NCI-H1417 treated with DMSO at 0.1 percent for 48 hours (cell line): Measurements from ENCODE around the gene PHRF1.
"Not testable (repeated sequence)": the region's sequence is repeated elsewhere in the genome, so short reads cannot be mapped to it uniquely, and the experiment has no call there.

Experiments used
- DNase-seq: peaks from one replicate; lab custom pipeline; 2025; lab: John Stamatoyannopoulos, UW

Gene PHRF1

DNA sequence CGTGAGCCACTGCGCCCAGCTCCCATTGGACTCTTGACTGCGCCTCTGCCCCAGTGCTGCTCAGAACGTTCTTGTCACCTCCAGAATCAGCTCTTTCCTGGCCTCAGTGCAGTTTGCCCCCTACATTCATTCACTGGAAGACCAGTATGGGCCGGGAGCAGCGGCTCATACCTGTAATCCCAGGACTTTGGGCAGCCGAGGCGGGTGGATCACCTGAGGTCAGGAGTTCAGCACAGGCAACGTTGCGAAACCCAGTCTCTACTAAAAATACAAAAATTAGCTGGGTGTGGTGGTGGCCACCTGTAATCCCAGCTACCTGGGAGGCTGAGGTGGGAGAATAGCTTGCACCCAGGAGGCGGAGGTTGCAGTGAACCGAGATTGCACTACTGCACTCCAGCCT lies 78.2 kb downstream of the PHRF1 start:
- not testable (repeated sequence) for DNase-seq

DNA sequence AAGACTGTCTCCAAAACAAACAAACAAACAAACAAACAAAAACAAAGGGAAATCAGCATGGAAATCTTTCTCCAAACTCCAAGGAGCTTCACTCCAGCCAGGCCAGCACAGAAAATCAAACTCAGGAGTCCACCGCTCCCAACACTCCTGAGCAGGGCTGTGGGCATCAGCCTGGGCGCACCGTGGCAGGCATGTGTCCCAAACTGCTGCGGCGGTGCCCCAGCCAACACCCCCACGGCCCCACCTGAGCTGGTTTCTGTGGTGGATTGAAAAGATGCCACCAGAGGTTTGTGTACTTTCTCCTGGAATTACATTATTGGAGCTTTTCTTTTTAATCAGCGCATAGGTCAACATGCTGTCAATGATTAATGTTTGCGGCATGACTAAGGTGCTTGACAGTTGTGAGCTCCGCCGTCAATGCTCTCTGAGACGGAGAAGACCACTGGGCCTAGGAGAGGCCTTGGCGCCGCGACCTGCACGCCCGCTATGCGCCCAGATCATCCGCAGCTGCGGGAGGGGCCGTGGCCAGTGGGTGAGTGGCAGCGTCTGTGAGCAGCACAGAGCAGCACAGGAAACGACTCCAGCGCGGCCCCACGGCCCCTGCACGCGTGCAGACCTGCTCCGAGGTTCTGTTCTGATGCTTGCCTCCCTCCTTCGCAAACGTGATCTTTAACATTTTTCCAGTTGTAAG lies 78.9 kb downstream of the PHRF1 start:
- DNase-seq: no peak

DNA sequence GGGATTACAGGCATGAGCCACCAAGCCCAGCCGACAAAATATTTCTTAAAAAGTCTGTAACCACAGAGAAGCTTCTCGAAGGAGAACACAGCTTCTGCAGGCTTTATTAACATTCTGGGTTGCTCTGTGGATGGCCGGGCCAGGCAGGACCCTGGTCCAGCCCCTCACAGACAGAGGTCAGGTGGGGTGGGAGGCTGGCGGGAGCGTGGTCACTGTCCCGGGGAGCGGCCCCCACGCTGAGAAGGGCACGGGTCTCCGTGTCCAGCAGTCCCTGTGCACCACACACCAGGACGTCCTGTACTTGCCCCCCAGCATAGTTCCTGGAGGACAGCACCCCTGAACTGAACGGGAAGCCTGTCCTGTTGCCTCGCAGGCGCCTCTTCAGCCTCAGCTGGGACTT lies 80.2 kb downstream of the PHRF1 start:
- no peak for DNase-seq

DNA sequence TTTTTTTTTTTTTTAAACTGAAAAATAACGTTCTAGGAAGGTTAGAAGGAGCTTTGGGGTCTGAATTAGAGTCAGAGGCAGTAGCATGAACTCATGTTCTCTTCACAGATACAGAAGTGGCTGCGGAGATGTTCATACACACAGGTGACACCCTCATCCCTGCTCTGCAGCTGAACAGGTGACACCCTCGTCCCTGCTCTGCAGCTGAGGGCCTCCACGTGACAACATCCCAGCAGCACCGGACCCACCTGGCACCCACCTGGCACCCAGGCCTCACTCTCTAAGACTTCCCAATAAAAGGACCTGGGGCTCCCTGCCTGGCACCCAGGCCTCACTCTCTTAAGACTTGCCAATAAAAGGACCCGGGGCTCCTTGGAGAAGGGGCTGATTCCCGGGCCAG lies 80.6 kb downstream of the PHRF1 start:
- DNase-seq: no peak

DNA sequence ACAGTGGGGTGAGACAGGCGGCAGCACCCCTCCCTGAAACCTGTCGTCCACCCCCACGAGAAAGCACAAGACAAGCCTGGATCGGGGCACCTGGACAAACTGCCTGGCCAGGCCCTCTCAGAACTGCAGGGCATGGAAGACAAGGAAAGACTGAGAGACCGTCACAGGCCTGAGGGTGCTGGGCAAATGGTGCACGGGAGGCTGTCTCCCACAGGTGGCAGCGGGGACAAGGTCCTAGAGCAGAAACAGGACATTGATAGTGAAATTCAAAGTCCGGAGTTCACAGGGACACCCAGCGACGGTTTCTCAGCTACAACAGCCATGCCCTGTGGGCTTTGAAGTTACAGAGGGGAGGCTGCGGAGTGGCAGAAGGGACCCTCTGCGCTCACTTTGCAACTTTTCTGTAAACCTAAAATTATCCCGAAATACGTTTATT lies 81.4 kb downstream of the PHRF1 start:
- DNase-seq: no peak

DNA sequence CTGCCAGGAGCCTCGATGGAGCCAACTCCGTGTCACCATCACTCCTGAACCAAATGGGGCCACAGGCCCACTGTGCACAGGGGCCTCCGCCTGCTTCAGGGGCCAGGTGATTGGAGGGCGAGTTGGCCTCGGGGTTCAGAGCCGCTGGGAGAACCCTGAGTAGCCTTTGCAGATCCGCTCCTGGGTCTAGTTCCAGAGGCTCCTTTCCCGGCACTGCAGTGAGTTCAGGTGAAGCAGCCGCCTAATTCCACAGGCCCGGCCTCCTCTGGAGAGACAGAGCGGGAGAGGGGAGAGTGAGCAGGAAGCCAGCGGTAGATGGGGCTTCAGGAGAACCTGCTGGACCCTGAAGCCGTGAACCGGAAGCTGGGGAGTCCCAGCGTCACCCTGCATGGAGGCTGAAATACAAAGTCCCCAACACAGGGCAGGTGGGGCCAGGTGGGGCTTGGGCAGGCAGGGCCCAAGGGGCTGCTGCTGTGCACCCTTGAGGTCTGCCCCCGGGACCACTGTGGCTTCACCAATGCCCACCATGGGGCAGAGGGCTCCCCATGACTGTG lies 83.3 kb downstream of the PHRF1 start:
- DNase-seq: no peak

DNA sequence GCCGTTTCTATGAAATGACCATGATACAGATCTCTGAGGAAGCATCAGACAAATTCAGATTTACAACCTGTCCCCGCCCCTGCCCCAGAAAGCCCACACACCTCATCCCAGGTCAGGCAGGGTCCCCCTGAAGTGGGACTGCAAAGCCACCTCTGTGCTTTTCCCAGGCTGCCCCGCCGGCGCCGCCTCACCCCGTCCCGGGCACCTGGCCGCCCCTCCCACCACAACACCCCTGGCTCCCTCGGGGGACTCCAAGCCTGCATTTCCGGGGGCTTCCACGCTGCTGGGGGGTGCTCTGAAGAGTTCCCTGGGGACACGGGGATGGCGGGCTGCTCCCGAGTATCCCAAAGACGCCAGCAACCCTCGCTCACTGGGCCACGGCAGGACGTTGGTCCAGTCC lies 84.0 kb downstream of the PHRF1 start:
- DNase-seq: no peak

DNA sequence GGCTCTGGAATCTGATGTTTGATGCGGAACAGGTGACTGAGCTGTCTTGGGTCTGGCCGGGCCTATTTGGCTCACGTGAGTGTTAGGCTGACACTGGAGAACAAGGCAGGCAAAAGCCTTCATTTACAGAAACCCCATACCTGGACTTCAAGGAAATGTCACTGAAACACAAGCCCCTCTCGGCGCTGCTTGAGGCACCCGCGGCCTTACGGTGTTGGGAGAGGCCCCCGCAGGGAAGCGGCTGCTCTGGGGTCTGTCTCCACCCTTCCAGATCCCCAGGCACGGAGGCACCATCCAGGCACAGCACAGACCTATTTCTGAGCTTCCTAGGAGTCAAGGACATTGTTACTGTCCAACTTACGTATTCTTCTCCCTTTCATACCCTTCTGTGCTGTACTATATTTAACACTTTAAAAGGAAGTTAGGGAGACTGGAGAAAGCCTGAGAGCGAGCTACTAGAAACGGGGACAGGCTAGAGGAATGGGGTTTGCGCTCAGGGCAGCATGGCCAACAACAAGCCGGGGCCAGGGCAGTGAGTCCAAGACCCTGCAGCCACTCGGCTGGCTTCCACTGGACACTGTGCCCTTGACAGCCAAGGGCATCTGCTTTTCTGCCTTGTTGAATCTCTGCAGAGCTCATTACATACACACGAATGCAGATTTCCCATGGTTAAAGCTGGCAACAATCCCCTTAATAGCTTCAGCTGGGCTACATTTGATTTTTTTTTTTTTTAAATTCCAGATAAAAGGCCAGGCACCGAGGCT lies 84.6 kb downstream of the PHRF1 start:
- DNase-seq: no peak
